ENCODE measurements around the gene PREP. TPM values are rescaled to one million over a fixed set of nuclear protein-coding genes. Genes with fewer than 3 reads are reported as not detected.

PREP gene
- total RNA-seq, 6 experiments from 2014 or later = 35.4 to 42.1 (median 36.8) TPM

- Mint-ChIP-seq H3K36me3 (ENCODE audit: low read depth) (peaks cover 15% of the 10 kb centered on the region), H3K9me3 (no peaks in the 10 kb centered on the region), H3K4me1 (ENCODE audit: low read depth) (peaks cover 6% of the 10 kb centered on the region), H3K27me3 (ENCODE audit: insufficient read depth) (no peaks in the 10 kb centered on the region), H3K4me3 (no peak overlapping the region), H3K27ac (no peak overlapping the region)
- DNase-seq = no peak
- no peak for TF ChIP-seq CTCF (IDR thresholded peaks at IDR 0.05)
These were observed 92.5 kb downstream of the PREP start for GRCh38 chr6:105310371-105310770.

- H3K27ac Mint-ChIP-seq = no peak overlapping the region
- H3K4me1 Mint-ChIP-seq (ENCODE audit: low read depth) = no peaks in the 10 kb centered on the region
- no peaks in the 10 kb centered on the region for H3K9me3 Mint-ChIP-seq
- peaks cover 7% of the 10 kb centered on the region for H3K36me3 Mint-ChIP-seq (ENCODE audit: low read depth)
- H3K4me3 Mint-ChIP-seq = no peak overlapping the region
- DNase-seq = no peak
- no peak for TF ChIP-seq CTCF (IDR thresholded peaks at IDR 0.05)
- no peaks in the 10 kb centered on the region for H3K27me3 Mint-ChIP-seq (ENCODE audit: insufficient read depth)
These were observed 94.0 kb downstream of the PREP start for GRCh38 chr6:105308840-105309239.

- Mint-ChIP-seq H3K27me3 (ENCODE audit: insufficient read depth) (peaks cover 3% of the 10 kb centered on the region; the same call in 1 of the 2 replicates), H3K27ac (no peak overlapping the region)
- no peak for TF ChIP-seq CTCF (IDR thresholded peaks at IDR 0.05)
These were observed 97.4 kb downstream of the PREP start for GRCh38 chr6:105305521-105305920.

GRCh38 chr6:105304825-105305224 lies 98.1 kb downstream of the PREP start:
- Mint-ChIP-seq H3K27me3 (ENCODE audit: insufficient read depth) (peaks cover 3% of the 10 kb centered on the region; the same call in 1 of the 2 replicates), H3K4me1 (ENCODE audit: low read depth) (peaks cover 27% of the 10 kb centered on the region), H3K9me3 (no peaks in the 10 kb centered on the region), H3K36me3 (ENCODE audit: low read depth) (peaks cover 10% of the 10 kb centered on the region; the same call in 1 of the 2 replicates), H3K27ac (no peak overlapping the region), H3K4me3 (no peak overlapping the region)
- no peak for TF ChIP-seq CTCF (IDR thresholded peaks at IDR 0.05)
- DNase-seq = no peak

More at GRCh38 chr6:105305521-105305920, 97.4 kb downstream of the PREP start:
- Mint-ChIP-seq H3K4me3 (no peak overlapping the region), H3K36me3 (ENCODE audit: low read depth) (peaks cover 10% of the 10 kb centered on the region; the same call in 1 of the 2 replicates), H3K4me1 (ENCODE audit: low read depth) (peaks cover 20% of the 10 kb centered on the region), H3K9me3 (no peaks in the 10 kb centered on the region)
- no peak for DNase-seq

- Mint-ChIP-seq H3K27ac (no peak overlapping the region), H3K9me3 (no peaks in the 10 kb centered on the region), H3K4me3 (no peak overlapping the region), H3K27me3 (ENCODE audit: insufficient read depth) (peaks cover 3% of the 10 kb centered on the region; the same call in 1 of the 2 replicates), H3K4me1 (ENCODE audit: low read depth) (peaks cover 27% of the 10 kb centered on the region), H3K36me3 (ENCODE audit: low read depth) (peaks cover 10% of the 10 kb centered on the region; the same call in 1 of the 2 replicates)
- DNase-seq = no peak
- TF ChIP-seq CTCF (IDR thresholded peaks at IDR 0.05) = no peak
These were observed 98.5 kb downstream of the PREP start for GRCh38 chr6:105304366-105304765.
